ENCODE results near the gene RAPH1.
"Not testable (repeated sequence)": the region's sequence is repeated elsewhere in the genome, so short reads cannot be mapped to it uniquely, and the experiment has no call there.

Gene RAPH1

DNA sequence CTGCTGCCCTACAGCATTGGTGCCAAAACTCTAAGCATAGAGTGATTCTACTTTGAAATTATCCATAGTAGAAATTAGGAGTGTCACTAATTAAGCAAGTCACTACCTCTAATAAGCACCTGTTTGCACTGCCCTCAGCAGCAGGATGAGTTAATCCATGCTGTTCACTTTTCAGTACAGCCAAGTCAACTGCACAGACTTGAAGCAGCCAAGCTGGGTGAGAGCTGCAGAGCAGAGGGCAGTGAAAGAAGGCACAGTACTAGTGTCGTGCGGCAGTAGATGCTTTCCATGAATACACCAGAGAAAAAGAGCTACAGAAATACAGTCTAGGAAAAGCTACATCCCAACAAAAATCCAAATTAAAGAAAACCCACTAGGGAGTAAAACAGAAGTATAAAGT is 98.6 kb downstream of the RAPH1 start:
- H3K36me3 ChIP-seq (ENCODE audit: control insufficient read depth, insufficient read depth, low read length), result peaks cover 34% of the 10 kb centered on the region

DNA sequence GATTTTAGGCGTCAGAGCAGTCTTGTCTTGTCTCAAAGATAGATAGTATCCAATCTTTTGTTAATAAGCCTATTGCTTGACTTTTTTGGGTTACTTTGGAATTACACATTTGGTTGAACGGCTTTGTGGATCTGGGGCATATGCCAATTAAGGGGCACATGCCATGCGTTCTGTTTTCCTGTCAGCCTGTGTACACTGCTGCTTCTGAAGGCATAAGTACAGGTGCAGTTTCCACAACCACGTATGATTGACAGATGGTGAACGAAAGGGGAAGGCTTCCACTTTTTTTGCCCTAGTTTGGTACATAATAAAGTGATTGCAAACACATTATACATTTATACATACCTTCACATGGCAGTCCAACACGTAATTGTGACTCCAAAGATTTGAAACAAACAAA is 102.3 kb downstream of the RAPH1 start:
- Histone ChIP-seq H3K9ac (ENCODE audit: low read length) (no peak overlapping the region), H3K27ac (ENCODE audit: low read depth, low read length) (no peak overlapping the region), H3K36me3 (ENCODE audit: control insufficient read depth, insufficient read depth, low read length) (peaks cover 29% of the 10 kb centered on the region), H3K4me1 (ENCODE audit: control insufficient read depth, insufficient read depth, low read length) (no peaks in the 10 kb centered on the region), H3K9me3 (ENCODE audit: control insufficient read depth, insufficient read depth, low read depth, low read length) (no peaks in the 10 kb centered on the region), H3K4me3 (ENCODE audit: low read depth, low read length) (no peak overlapping the region), H3K27me3 (ENCODE audit: control insufficient read depth, insufficient read depth, low read length) (no peaks in the 10 kb centered on the region)

More for the DNA sequence above, 98.6 kb downstream of the RAPH1 start:
- no peaks in the 10 kb centered on the region for H3K9me3 ChIP-seq (ENCODE audit: control insufficient read depth, insufficient read depth, low read depth, low read length)
- H3K4me1 ChIP-seq (ENCODE audit: control insufficient read depth, insufficient read depth, low read length), result no peaks in the 10 kb centered on the region
- H3K27ac ChIP-seq (ENCODE audit: low read depth, low read length), result no peak overlapping the region
- H3K4me3 ChIP-seq (ENCODE audit: low read depth, low read length), result no peak overlapping the region
- H3K27me3 ChIP-seq (ENCODE audit: control insufficient read depth, insufficient read depth, low read length), result no peaks in the 10 kb centered on the region
- no peak overlapping the region for H3K9ac ChIP-seq (ENCODE audit: low read length)

DNA sequence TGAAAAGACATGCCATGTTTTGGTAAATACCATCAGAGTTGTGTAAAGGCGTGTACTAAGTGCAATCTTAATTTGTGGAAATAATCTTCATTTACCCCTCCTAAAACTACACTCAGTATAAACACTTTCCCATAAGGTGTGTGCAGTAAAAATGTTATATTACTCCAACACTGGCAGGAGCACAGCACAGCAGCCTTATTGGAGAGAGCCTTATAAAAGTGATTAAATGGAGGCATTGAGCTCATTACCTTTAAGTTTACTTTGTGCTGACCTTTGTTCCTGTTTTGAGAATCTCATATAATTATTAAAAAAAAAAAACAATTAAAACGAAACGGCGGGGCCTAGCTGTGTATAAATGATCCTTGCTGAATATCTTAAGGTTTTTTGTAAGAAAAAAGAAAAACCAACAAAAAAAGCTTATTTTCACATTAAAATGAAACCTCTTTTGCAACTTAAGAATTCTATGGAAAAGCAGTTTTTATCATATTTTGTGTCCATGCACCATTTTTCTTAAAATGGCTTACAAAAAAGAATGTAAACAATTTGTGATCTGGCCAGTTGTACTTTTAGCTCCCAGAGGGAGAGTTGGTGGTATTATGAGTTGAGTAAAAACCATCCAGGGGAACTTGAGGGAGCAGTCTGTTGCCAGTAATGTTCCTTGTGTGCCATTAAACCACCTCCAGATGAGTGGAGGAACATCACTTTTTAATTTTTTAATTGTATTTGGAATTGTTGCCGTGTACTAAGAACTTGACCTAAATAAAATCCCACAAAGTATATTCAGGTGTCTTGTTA is 103.5 kb downstream of the RAPH1 start:
- no peak overlapping the region for H3K27ac ChIP-seq (ENCODE audit: low read depth, low read length)
- H3K36me3 ChIP-seq (ENCODE audit: control insufficient read depth, insufficient read depth, low read length), result peaks cover 36% of the 10 kb centered on the region
- no peak overlapping the region for H3K9ac ChIP-seq (ENCODE audit: low read length)
- no peak overlapping the region for H3K4me3 ChIP-seq (ENCODE audit: low read depth, low read length)
- no peaks in the 10 kb centered on the region for H3K4me1 ChIP-seq (ENCODE audit: control insufficient read depth, insufficient read depth, low read length)
- H3K27me3 ChIP-seq (ENCODE audit: control insufficient read depth, insufficient read depth, low read length), result no peaks in the 10 kb centered on the region
- H3K9me3 ChIP-seq (ENCODE audit: control insufficient read depth, insufficient read depth, low read depth, low read length), result no peaks in the 10 kb centered on the region

DNA sequence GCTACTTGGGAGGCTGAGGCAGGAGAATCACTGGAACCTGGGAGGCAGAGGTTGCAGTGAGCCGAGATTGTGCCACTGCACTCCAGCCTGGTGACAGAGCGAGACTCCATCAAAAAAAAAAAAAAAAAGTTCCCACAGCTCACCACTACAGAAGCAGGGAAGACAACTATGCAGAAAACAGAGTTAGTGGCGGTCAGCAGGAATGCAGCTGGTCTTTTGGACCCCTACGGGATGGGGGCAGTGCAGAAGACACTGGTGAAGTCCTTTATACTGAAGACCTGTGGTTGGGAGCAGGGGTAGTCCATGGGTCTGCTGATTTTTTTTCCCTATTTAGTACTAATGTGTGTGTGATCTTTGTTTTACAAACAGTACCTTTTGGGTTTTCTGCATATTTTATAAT is 105.5 kb downstream of the RAPH1 start:
- not testable (repeated sequence) for H3K4me3 ChIP-seq (ENCODE audit: low read depth, low read length); H3K9ac ChIP-seq (ENCODE audit: low read length); H3K27ac ChIP-seq (ENCODE audit: low read depth, low read length); H3K9me3 ChIP-seq (ENCODE audit: control insufficient read depth, insufficient read depth, low read depth, low read length); H3K27me3 ChIP-seq (ENCODE audit: control insufficient read depth, insufficient read depth, low read length); H3K4me1 ChIP-seq (ENCODE audit: control insufficient read depth, insufficient read depth, low read length)
- peaks cover 43% of the 10 kb centered on the region for H3K36me3 ChIP-seq (ENCODE audit: control insufficient read depth, insufficient read depth, low read length)

DNA sequence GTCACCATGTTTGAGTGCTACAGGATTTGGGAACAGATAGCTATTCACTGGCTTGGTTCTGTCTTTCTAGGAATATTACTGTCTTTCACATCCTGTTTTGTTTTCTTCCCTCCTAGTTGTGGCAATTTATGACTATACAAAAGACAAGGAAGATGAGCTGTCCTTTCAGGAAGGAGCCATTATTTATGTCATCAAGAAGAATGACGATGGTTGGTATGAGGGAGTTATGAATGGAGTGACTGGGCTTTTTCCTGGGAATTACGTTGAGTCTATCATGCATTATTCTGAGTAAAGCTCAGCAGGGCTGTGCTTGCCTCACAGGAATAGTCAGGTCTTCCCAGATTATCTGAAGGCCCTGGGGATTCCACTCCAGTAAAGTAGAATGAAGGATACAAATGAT is 108.0 kb downstream of the RAPH1 start:
- H3K27ac ChIP-seq (ENCODE audit: low read depth, low read length), result no peak overlapping the region
- no peaks in the 10 kb centered on the region for H3K9me3 ChIP-seq (ENCODE audit: control insufficient read depth, insufficient read depth, low read depth, low read length)

DNA sequence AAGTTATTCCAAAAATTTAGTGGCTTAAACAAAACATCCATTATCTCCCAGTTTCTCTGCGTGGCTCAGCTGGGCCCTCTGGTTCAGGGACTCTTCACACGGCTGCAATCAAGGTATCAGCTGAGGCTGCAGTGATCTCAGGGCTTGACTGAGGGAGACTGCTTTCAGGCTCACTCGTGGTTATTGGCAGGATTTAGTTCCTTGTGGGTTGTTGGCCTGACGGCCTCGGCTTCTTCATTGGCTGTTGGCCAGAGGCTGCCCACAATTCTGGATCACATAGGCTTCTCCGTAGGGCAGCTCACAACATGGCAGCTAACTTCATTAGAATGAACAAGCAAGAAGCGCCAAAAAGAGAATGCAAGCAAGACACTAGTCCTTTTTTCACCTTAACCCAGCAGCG is 116.8 kb downstream of the RAPH1 start:
- Histone ChIP-seq H3K36me3 (ENCODE audit: control insufficient read depth, insufficient read depth, low read length) (peaks cover 71% of the 10 kb centered on the region), H3K9me3 (ENCODE audit: control insufficient read depth, insufficient read depth, low read depth, low read length) (no peaks in the 10 kb centered on the region; the same call in 1 of the 2 replicates), H3K4me1 (ENCODE audit: control insufficient read depth, insufficient read depth, low read length) (no peaks in the 10 kb centered on the region), H3K9ac (ENCODE audit: low read length) (no peak overlapping the region), H3K27ac (ENCODE audit: low read depth, low read length) (no peak overlapping the region), H3K27me3 (ENCODE audit: control insufficient read depth, insufficient read depth, low read length) (no peaks in the 10 kb centered on the region), H3K4me3 (ENCODE audit: low read depth, low read length) (no peak overlapping the region)

More for the DNA sequence above, 108.0 kb downstream of the RAPH1 start:
- Histone ChIP-seq H3K4me3 (ENCODE audit: low read depth, low read length) (no peak overlapping the region), H3K4me1 (ENCODE audit: control insufficient read depth, insufficient read depth, low read length) (no peaks in the 10 kb centered on the region), H3K27me3 (ENCODE audit: control insufficient read depth, insufficient read depth, low read length) (no peaks in the 10 kb centered on the region), H3K36me3 (ENCODE audit: control insufficient read depth, insufficient read depth, low read length) (peaks cover 48% of the 10 kb centered on the region), H3K9ac (ENCODE audit: low read length) (no peak overlapping the region)

DNA sequence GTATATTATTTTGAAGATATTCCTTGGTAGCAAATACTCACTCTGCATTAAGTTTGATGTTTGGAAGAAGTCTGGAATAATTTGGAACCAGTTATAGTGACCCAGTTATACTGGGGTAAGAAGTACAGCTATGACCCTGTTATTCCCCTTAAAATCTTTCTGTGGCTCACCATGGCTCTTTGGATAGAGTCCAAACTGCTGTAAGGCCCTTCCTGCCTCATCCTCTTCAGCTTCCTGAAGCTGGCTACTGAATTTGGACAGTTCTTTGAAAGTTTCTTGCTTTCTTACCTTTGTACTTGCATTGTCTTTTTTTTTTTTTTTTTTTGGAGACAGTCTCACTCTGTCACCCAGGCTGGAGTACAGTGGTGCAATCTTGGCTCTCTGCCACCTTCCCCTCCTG is 121.3 kb downstream of the RAPH1 start:
- Histone ChIP-seq H3K9me3 (ENCODE audit: control insufficient read depth, insufficient read depth, low read depth, low read length) (no peaks in the 10 kb centered on the region; the same call in 1 of the 2 replicates), H3K9ac (ENCODE audit: low read length) (no peak overlapping the region), H3K27ac (ENCODE audit: low read depth, low read length) (no peak overlapping the region), H3K4me1 (ENCODE audit: control insufficient read depth, insufficient read depth, low read length) (no peaks in the 10 kb centered on the region), H3K27me3 (ENCODE audit: control insufficient read depth, insufficient read depth, low read length) (no peaks in the 10 kb centered on the region), H3K36me3 (ENCODE audit: control insufficient read depth, insufficient read depth, low read length) (peaks cover 80% of the 10 kb centered on the region), H3K4me3 (ENCODE audit: low read depth, low read length) (no peak overlapping the region)

DNA sequence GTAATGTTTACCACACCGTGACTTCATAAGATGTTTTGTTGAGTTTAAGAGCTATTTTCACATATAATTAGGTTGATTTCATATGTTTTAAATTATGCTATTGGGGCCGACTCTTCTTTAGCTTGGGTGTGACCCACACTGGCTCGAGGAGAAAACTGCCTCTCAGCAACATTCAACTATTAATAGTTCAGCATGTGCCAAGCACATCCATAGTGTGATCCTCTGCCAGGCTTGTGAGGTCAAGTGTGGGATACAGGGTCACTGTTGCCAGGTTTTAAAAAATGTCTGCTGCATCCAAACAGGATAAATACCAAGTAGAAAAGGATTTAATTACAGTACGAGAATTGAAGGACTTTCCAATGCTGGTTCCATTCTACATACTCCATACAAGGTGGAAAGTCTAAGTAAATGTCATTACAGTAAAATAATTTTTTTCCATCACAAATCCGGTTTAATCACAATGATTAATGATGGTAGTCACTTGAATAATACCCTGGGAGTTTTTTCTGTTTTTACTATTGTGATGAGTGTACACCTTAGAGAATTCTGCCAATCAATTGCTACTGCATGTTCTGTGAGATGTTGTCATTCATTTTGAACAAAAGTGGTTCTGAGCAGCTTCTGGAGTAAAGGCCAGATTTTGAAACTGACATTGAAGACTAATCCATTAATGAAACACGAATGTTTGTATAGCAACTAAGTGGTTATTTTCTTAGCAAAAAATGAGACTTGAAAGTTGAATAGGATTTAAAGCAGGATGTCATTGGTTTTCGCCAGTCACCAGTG is 122.4 kb downstream of the RAPH1 start:
- Histone ChIP-seq H3K27ac (ENCODE audit: low read depth, low read length) (no peak overlapping the region), H3K36me3 (ENCODE audit: control insufficient read depth, insufficient read depth, low read length) (peaks cover 73% of the 10 kb centered on the region), H3K9ac (ENCODE audit: low read length) (no peak overlapping the region)

DNA sequence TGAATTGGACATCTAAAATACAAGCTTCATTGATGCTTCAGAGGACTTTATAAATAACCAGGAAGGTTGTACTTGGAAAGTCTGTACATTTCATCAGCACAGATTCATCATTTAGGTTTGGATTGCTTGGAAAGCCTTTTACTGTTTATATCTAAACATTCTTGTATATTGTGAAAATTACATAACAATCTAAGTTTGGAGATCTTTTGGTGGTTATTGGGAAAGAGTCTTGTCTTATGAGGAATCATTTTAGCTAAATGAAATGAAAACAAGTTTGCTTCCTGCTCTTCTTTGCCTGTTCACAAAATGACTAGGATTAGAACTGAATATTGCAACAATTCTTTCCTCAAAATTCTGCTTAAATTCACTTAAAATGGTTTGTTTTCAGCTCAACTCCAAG is 127.6 kb downstream of the RAPH1 start:
- Histone ChIP-seq H3K36me3 (ENCODE audit: control insufficient read depth, insufficient read depth, low read length) (peaks cover 79% of the 10 kb centered on the region), H3K27ac (ENCODE audit: low read depth, low read length) (no peak overlapping the region), H3K27me3 (ENCODE audit: control insufficient read depth, insufficient read depth, low read length) (no peaks in the 10 kb centered on the region), H3K9ac (ENCODE audit: low read length) (no peak overlapping the region), H3K4me1 (ENCODE audit: control insufficient read depth, insufficient read depth, low read length) (no peaks in the 10 kb centered on the region), H3K9me3 (ENCODE audit: control insufficient read depth, insufficient read depth, low read depth, low read length) (no peaks in the 10 kb centered on the region), H3K4me3 (ENCODE audit: low read depth, low read length) (no peak overlapping the region)

More for the DNA sequence above, 122.4 kb downstream of the RAPH1 start:
- Histone ChIP-seq H3K4me3 (ENCODE audit: low read depth, low read length) (no peak overlapping the region), H3K9me3 (ENCODE audit: control insufficient read depth, insufficient read depth, low read depth, low read length) (no peaks in the 10 kb centered on the region), H3K27me3 (ENCODE audit: control insufficient read depth, insufficient read depth, low read length) (no peaks in the 10 kb centered on the region), H3K4me1 (ENCODE audit: control insufficient read depth, insufficient read depth, low read length) (no peaks in the 10 kb centered on the region)

DNA sequence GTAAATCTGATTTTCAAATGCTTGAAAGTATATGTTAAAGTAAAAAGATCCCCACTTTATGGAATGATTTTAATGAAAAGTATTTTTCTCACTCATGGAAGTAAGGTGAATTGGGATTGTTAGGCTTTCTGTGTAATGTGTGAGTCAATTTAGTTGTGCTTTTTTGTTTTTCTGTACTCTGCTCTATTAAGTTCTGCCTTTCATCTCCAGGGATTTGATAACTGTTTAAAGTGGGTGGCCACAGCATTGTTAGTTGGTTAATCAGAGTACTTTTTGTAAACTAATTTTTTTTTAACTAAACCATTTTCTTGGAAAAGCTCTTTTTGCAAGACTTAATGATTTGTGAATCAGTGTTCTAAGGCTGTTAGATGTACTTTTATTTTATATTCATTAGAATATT is 130.1 kb downstream of the RAPH1 start:
- H3K4me3 ChIP-seq (ENCODE audit: low read depth, low read length), result no peak overlapping the region
- peaks cover 63% of the 10 kb centered on the region for H3K36me3 ChIP-seq (ENCODE audit: control insufficient read depth, insufficient read depth, low read length)
- no peak overlapping the region for H3K9ac ChIP-seq (ENCODE audit: low read length)
- H3K9me3 ChIP-seq (ENCODE audit: control insufficient read depth, insufficient read depth, low read depth, low read length), result no peaks in the 10 kb centered on the region
- no peak overlapping the region for H3K27ac ChIP-seq (ENCODE audit: low read depth, low read length)
- H3K4me1 ChIP-seq (ENCODE audit: control insufficient read depth, insufficient read depth, low read length), result no peaks in the 10 kb centered on the region
- no peaks in the 10 kb centered on the region for H3K27me3 ChIP-seq (ENCODE audit: control insufficient read depth, insufficient read depth, low read length)
